IMR-90 (cell line): ENCODE data around the gene ZNF451. TPM values are rescaled to one million over a fixed set of nuclear protein-coding genes. Genes with fewer than 3 reads are reported as not detected.

Experiments used
- ATAC-seq: fragments of 200-7000 bp; cut with Tn5 transposase; 2 replicates; pipeline ENCODE4 v1.9.1; 2020; ENCODE audit warnings: low read depth, mild to moderate bottlenecking, moderate library complexity
- BruUV-seq: library from RNA; stranded (reverse); fragments of 400-500 nt; replicated peaks from 2 replicates; lab custom pipeline; 2021; lab: Mats Ljungman, UMichigan
- CTCF ChIA-PET: fragments of 300-600 bp; formaldehyde crosslinking; extraction: SDS; loops from one replicate; lab custom pipeline; 2021; ENCODE audit warnings: antibody characterized with exemption; lab: Yijun Ruan, JAX
- POLR2A ChIA-PET: fragments of 300-600 bp; sonication (Branson Sonifier 250); formaldehyde crosslinking; loops from one replicate; lab custom pipeline; 2022; ENCODE audit warnings: antibody characterized with exemption; ENCODE audit not compliant: unreplicated experiment; lab: Charles Lee
- DNase-seq: peaks from one replicate; pipeline ENCODE4 v3.0.0; 2013
- H2AFZ ChIP-seq: replicated peaks from 2 replicates; pipeline ENCODE3; 2013; ENCODE audit warnings: low read length, mild to moderate bottlenecking; ENCODE audit not compliant: poor library complexity
- H2AK5ac ChIP-seq: 2 replicates; pipeline ENCODE4 v1.6.1; 2013; ENCODE audit warnings: low read depth, low read length, inconsistent platforms
- H2AK9ac ChIP-seq: replicated peaks from 2 replicates; pipeline ENCODE3; 2013; ENCODE audit warnings: mild to moderate bottlenecking, low read depth, low read length, moderate library complexity; ENCODE audit not compliant: poor library complexity
- H2BK120ac ChIP-seq: 2 replicates; pipeline ENCODE4 v1.6.1; 2013; ENCODE audit warnings: low read depth, low read length, inconsistent platforms
- H2BK15ac ChIP-seq: 3 replicates; pipeline ENCODE4 v1.6.1; 2013; ENCODE audit warnings: low read depth, low read length, inconsistent platforms
- H2BK20ac ChIP-seq: 2 replicates; pipeline ENCODE4 v1.6.1; 2013; ENCODE audit warnings: low read depth, mild to moderate bottlenecking, inconsistent platforms, low read length, moderate library complexity
- H2BK5ac ChIP-seq: 2 replicates; pipeline ENCODE4 v1.6.1; 2013; ENCODE audit warnings: mild to moderate bottlenecking, low read depth, low read length, inconsistent platforms; ENCODE audit not compliant: poor library complexity, severe bottlenecking
- H3K14ac ChIP-seq: replicated peaks from 2 replicates; pipeline ENCODE4 v1.6.1; 2013; ENCODE audit warnings: low read depth, low read length, inconsistent platforms
- H3K18ac ChIP-seq: 2 replicates; pipeline ENCODE4 v1.6.1; 2013; ENCODE audit warnings: low read depth, low read length, control low read depth
- H3K23ac ChIP-seq: 2 replicates; pipeline ENCODE4 v1.6.1; 2013; ENCODE audit warnings: low read depth, low read length, inconsistent platforms
- H3K27ac ChIP-seq: 2 replicates; pipeline ENCODE4 v1.5.1; 2013; ENCODE audit warnings: mild to moderate bottlenecking, control low read depth, low read length; ENCODE audit not compliant: insufficient read depth
- H3K27me3 ChIP-seq: 2 replicates; pipeline ENCODE4 v1.6.1; 2013; ENCODE audit warnings: low read length; ENCODE audit not compliant: control insufficient read depth, insufficient read depth
- H3K36me3 ChIP-seq: 2 replicates; pipeline ENCODE4 v1.6.1; 2013; ENCODE audit warnings: low read length, mixed read lengths; ENCODE audit not compliant: control insufficient read depth, insufficient read depth
- H3K4ac ChIP-seq: 2 replicates; pipeline ENCODE4 v1.6.1; 2013; ENCODE audit warnings: low read depth, low read length, inconsistent platforms
- H3K4me1 ChIP-seq: 2 replicates; pipeline ENCODE4 v1.6.1; 2013; ENCODE audit warnings: low read length, mixed read lengths; ENCODE audit not compliant: control insufficient read depth, insufficient read depth
- H3K4me2 ChIP-seq: 2 replicates; pipeline ENCODE4 v1.6.1; 2013; ENCODE audit warnings: low read depth, mild to moderate bottlenecking, control low read depth, low read length, moderate library complexity
- H3K4me3 ChIP-seq: 2 replicates; pipeline ENCODE4 v1.5.1; 2013; ENCODE audit warnings: low read depth, mild to moderate bottlenecking, control low read depth, low read length, moderate library complexity; ENCODE audit not compliant: insufficient read depth
- H3K56ac ChIP-seq: 2 replicates; pipeline ENCODE4 v1.6.1; 2013; ENCODE audit warnings: low read length, inconsistent platforms; ENCODE audit not compliant: insufficient read depth; ENCODE audit errors: extremely low read depth
- H3K79me1 ChIP-seq, 2 experiments: 2 replicates each; pipeline ENCODE4 v1.6.1; 2013; ENCODE audit warnings: low read length in 2 of 2, inconsistent platforms in 1 of 2, low read depth in 1 of 2
- H3K9ac ChIP-seq: 2 replicates; pipeline ENCODE4 v1.6.1; 2013; ENCODE audit warnings: low read depth, low read length, control low read depth
- H3K9me1 ChIP-seq: 2 replicates; pipeline ENCODE4 v1.6.1; 2013; ENCODE audit warnings: low read length, inconsistent platforms; ENCODE audit not compliant: insufficient read depth
- H3K9me3 ChIP-seq: 2 replicates; pipeline ENCODE4 v1.6.1; 2013; ENCODE audit warnings: low read length; ENCODE audit not compliant: control insufficient read depth, insufficient read depth
- H4K20me1 ChIP-seq: 2 replicates; pipeline ENCODE4 v1.6.1; 2013; ENCODE audit warnings: low read length, inconsistent platforms; ENCODE audit not compliant: insufficient read depth
- H4K5ac ChIP-seq: 2 replicates; pipeline ENCODE4 v1.6.1; 2013; ENCODE audit warnings: mild to moderate bottlenecking, low read depth, low read length, control low read depth
- H4K8ac ChIP-seq, 2 experiments: 2 replicates each; pipeline ENCODE4 v1.6.1; 2013; ENCODE audit warnings: low read depth in 2 of 2, low read length in 2 of 2, control low read depth in 1 of 2, inconsistent platforms in 1 of 2
- H4K91ac ChIP-seq: 2 replicates; pipeline ENCODE4 v1.6.1; 2013; ENCODE audit warnings: low read depth, low read length, inconsistent platforms; ENCODE audit not compliant: insufficient read depth
- BHLHE40 ChIP-seq: fragments of 150-350 bp; IDR thresholded peaks from 2 replicates; pipeline ENCODE4 v1.6.1; 2016; ENCODE audit warnings: mild to moderate bottlenecking, low read depth, low read length
- RFX5 ChIP-seq: IDR thresholded peaks from 2 replicates; pipeline ENCODE4 v1.8.0; 2012; ENCODE audit warnings: low read depth, mild to moderate bottlenecking, low read length, moderate library complexity
- SMC3 ChIP-seq: fragments of 150-350 bp; IDR thresholded peaks from 2 replicates; pipeline ENCODE4 v1.6.1; 2016; ENCODE audit warnings: low read depth, mild to moderate bottlenecking, antibody characterized with exemption, low read length, moderate library complexity
- WGBS, 2 experiments: methylation state at CpG; one replicate each; pipeline versions ENCODE4 v1.1.5 to v1.1.7; 2013; ENCODE audit warnings: missing lambda C conversion rate in 2 of 2; ENCODE audit not compliant: insufficient read length in 1 of 2; ENCODE audit errors: extremely low coverage in 2 of 2; 5-methylcytosine and 5-hydroxymethylcytosine counted together
- dilution Hi-C: fragments of 300-500 bp; cut with HindIII; formaldehyde crosslinking; loops from one replicate; pipeline ENCODE4 v1.14.3; 2018; ENCODE audit warnings: low sequenced_read_pairs; ENCODE audit not compliant: unreplicated experiment
- in situ Hi-C: fragments of 300-500 bp; cut with MboI; formaldehyde crosslinking; loops from 3 replicates; pipeline ENCODE4 v1.14.3; 2019; ENCODE audit warnings: low sequenced_read_pairs, inconsistent platforms, mixed read lengths
- intact Hi-C: fragments of 100-400 bp; cut with micrococcal nuclease; formaldehyde crosslinking; loops from 2 replicates; pipeline ENCODE4 v1.10.0; 2022
- polyA plus RNA-seq, 3 experiments: library from polyadenylated mRNA; depleted of rRNA; stranded (reverse); fragments of >200 nt; gene quantifications; 2 replicates each; pipeline ENCODE4 v1.2.3, GENCODE V29; 2012; ENCODE audit warnings: low replicate concordance in 1 of 3
- total RNA-seq: library from RNA; depleted of rRNA; stranded (reverse); fragments of >200 nt; gene quantifications from 2 replicates; pipeline ENCODE4 v1.2.3, GENCODE V29; 2012

ZNF451 gene
- total and polyA plus RNA-seq, 2 of the 4 experiments (the other 2 are of a cell fraction) = 10.0 to 48.6 TPM

DNA sequence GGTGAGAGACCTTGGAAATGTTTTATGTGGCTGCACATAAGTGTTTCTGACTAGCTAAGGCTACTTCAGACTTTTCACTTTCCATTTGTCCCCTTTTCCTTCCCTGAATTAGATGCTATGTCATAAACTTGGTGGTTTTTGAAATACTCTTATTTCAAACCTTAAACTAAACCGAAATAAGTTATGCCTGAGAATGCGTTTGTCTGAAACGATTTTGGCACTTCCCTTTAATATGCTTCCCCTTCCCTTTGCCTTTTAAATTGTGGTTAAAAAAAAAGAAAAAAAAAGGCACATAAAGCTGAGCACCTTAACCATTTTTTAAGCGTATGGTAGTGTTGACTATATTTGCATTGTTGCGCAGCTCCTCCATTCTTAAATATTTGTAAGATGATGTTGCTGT, 14.3 kb downstream of the ZNF451 start:
- peaks cover 21% of the 10 kb centered on the region; the same call in 1 of the 2 replicates for H4K20me1 ChIP-seq
- no peak for ATAC-seq
- H2AFZ ChIP-seq = no peak overlapping the region
- H2BK20ac ChIP-seq = no peak overlapping the region
- in situ Hi-C loops (no loop called here), intact Hi-C loops (no loop called here), dilution Hi-C loops (no loop called here)
- ChIA-PET CTCF (no interaction called here), POLR2A (no interaction called here)
- no peak overlapping the region for H2BK5ac ChIP-seq
- H3K79me1 ChIP-seq = peaks cover 43 to 61% of the 10 kb centered on the region in 2 experiments
- H3K4ac ChIP-seq = no peak overlapping the region
- H2AK9ac ChIP-seq = no peak overlapping the region
- H4K5ac ChIP-seq = no peak overlapping the region
- H3K27me3 ChIP-seq = no peaks in the 10 kb centered on the region
- no peak for TF ChIP-seq RFX5
- TF ChIP-seq SMC3 = no peak
- no peak for TF ChIP-seq BHLHE40
- DNase-seq = no peak
- H3K9me3 ChIP-seq = no peaks in the 10 kb centered on the region
- no CpG with 5 or more reads among the region's 5 CpGs for WGBS, 2 experiments
- H3K23ac ChIP-seq = no peak overlapping the region
- H3K18ac ChIP-seq = no peak overlapping the region
- no peak overlapping the region for H2BK15ac ChIP-seq
- no peak overlapping the region for H4K8ac ChIP-seq
- peaks cover 23% of the 10 kb centered on the region for H3K36me3 ChIP-seq
- H3K9ac ChIP-seq = no peak overlapping the region
- BruUV-seq = no TSS peak
- no peak overlapping the region for H3K56ac ChIP-seq
- no peak overlapping the region for H3K14ac ChIP-seq
- H3K4me1 ChIP-seq = peaks cover 1% of the 10 kb centered on the region; the same call in 1 of the 2 replicates
- H3K4me3 ChIP-seq = no peak overlapping the region
- no peak overlapping the region for H4K91ac ChIP-seq
- H3K27ac ChIP-seq = no peak overlapping the region
- H3K4me2 ChIP-seq = no peak overlapping the region
- no peak overlapping the region for H2BK120ac ChIP-seq
- H2AK5ac ChIP-seq = no peak overlapping the region
- H3K9me1 ChIP-seq = no peaks in the 10 kb centered on the region
